Measurements from ENCODE around the gene GPN3. TPM values are rescaled to one million over a fixed set of nuclear protein-coding genes. Genes with fewer than 3 reads are reported as not detected.

Gene GPN3
- total RNA-seq, result 43.9 and 47.5 TPM in 2 replicates

GRCh38 chr12:110468214-110469048 is at the start of gene GPN3, which contains the start of gene FAM216A:
TSS of gene GPN3 (minus strand) at chr12:110468257. CDS start at chr12:110468203, 54 bp downstream.
TSS of gene FAM216A (plus strand) at chr12:110468845. CDS start at chr12:110468876, 31 bp downstream.
- intact Hi-C loops (cut with micrococcal nuclease), result loop anchor here (1.0 to 5.0 kb wide), 6 partner anchors 18 to 229 kb away; partner anchors contain the start of genes ANAPC7, ARPC3, RAD9B and VPS29
- peaks cover 25% of the 10 kb centered on the region for H3K4me1 Mint-ChIP-seq (ENCODE audit: low read depth)

GRCh38 chr12:110516995-110517394 is 48.9 kb upstream of the GPN3 start:
- no peak overlapping the region for H3K27ac Mint-ChIP-seq
- H3K4me3 Mint-ChIP-seq (ENCODE audit: low read depth), result no peak overlapping the region
- intact Hi-C loops (cut with micrococcal nuclease), result no loop called here
- H3K27me3 Mint-ChIP-seq (ENCODE audit: low read depth), result peaks cover 2% of the 10 kb centered on the region
- no peaks in the 10 kb centered on the region for H3K36me3 Mint-ChIP-seq (ENCODE audit: low read depth)
- no peaks in the 10 kb centered on the region for H3K9me3 Mint-ChIP-seq
- H3K4me1 Mint-ChIP-seq (ENCODE audit: low read depth), result peaks cover 13% of the 10 kb centered on the region
- DNase-seq (ENCODE audit: low spot score), result no peak

More at GRCh38 chr12:110468214-110469048, at the start of gene GPN3, which contains the start of gene FAM216A:
- Mint-ChIP-seq H3K36me3 (ENCODE audit: low read depth) (peaks cover 34% of the 10 kb centered on the region), H3K27ac (peak within 1 kb of the TSS; percentile 96), H3K27me3 (ENCODE audit: low read depth) (no peaks in the 10 kb centered on the region), H3K4me3 (ENCODE audit: low read depth) (peak within 1 kb of the TSS; percentile 99), H3K9me3 (no peaks in the 10 kb centered on the region)
- peak; percentile 97 for DNase-seq (ENCODE audit: low spot score)

GRCh38 chr12:110514363-110514762 is 46.3 kb upstream of the GPN3 start:
- peaks cover 5% of the 10 kb centered on the region for H3K4me1 Mint-ChIP-seq (ENCODE audit: low read depth)
- peaks cover 4% of the 10 kb centered on the region for H3K27me3 Mint-ChIP-seq (ENCODE audit: low read depth)
- no peaks in the 10 kb centered on the region for H3K9me3 Mint-ChIP-seq
- no peak overlapping the region for H3K27ac Mint-ChIP-seq
- no peak overlapping the region for H3K4me3 Mint-ChIP-seq (ENCODE audit: low read depth)
- no peak for DNase-seq (ENCODE audit: low spot score)
- intact Hi-C loops (cut with micrococcal nuclease), result no loop called here
- no peaks in the 10 kb centered on the region for H3K36me3 Mint-ChIP-seq (ENCODE audit: low read depth)

DNA sequence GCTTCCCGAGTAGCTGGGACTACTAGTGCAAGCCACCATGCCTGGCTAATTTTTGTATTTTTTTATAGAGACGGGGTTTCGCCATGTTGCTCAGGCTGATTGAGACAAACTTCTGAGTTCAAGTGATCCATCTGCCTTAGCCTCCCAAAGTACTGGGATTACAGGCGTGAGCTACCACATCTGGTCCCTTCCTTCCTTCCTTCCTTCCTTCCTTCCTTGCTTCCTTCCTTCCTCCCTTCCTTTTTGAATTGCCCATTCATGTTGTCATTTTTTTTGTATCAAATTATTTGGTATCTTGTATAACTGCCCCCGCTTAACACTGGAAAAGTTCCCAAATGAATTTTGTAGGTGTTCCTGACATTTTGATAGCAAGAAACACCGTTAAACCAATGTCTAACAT is 45.8 kb upstream of the GPN3 start:
- H3K4me3 Mint-ChIP-seq (ENCODE audit: low read depth), result no peak overlapping the region
- H3K27me3 Mint-ChIP-seq (ENCODE audit: low read depth), result peaks cover 4% of the 10 kb centered on the region
- H3K9me3 Mint-ChIP-seq, result no peaks in the 10 kb centered on the region
- intact Hi-C loops (cut with micrococcal nuclease), result no loop called here
- H3K36me3 Mint-ChIP-seq (ENCODE audit: low read depth), result no peaks in the 10 kb centered on the region
- H3K27ac Mint-ChIP-seq, result no peak overlapping the region
- no peak for DNase-seq (ENCODE audit: low spot score)
- H3K4me1 Mint-ChIP-seq (ENCODE audit: low read depth), result peaks cover 5% of the 10 kb centered on the region

DNA sequence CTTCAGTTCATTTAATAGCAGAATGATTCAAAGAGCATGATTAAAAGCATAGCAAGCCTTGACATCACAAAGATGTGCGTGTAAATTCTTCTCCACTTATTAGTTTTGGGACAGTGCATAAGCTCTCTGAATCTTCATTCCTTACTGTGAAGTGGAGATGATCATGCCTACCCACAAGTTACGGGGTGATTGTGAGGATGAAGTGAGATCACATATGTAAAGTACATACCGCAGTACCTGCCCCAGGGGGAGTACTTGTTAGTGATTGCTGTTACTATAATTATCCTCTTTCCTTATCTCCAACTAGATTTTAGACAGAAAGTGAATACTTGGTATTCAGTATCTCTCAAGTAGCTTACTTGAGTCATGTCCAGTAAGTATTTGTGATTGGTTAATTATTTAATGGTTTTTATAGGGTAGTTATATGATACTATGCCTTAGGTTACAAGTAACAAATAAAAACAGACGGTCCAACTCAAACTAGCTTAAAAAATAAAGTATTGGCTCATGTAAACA is 40.1 kb upstream of the GPN3 start:
- peaks cover 2% of the 10 kb centered on the region for H3K27me3 Mint-ChIP-seq (ENCODE audit: low read depth)

GRCh38 chr12:110505332-110505731 is 37.3 kb upstream of the GPN3 start:
- Mint-ChIP-seq H3K4me3 (ENCODE audit: low read depth) (no peak overlapping the region), H3K27me3 (ENCODE audit: low read depth) (no peaks in the 10 kb centered on the region), H3K4me1 (ENCODE audit: low read depth) (peaks cover 11% of the 10 kb centered on the region), H3K27ac (no peak overlapping the region), H3K36me3 (ENCODE audit: low read depth) (peaks cover 12% of the 10 kb centered on the region), H3K9me3 (peaks cover 7% of the 10 kb centered on the region)
- intact Hi-C loops (cut with micrococcal nuclease), result no loop called here
- DNase-seq (ENCODE audit: low spot score), result no peak

More for the DNA sequence above, 40.1 kb upstream of the GPN3 start:
- no peak for DNase-seq (ENCODE audit: low spot score)
- Mint-ChIP-seq H3K4me1 (ENCODE audit: low read depth) (no peaks in the 10 kb centered on the region), H3K27ac (no peak overlapping the region), H3K36me3 (ENCODE audit: low read depth) (no peaks in the 10 kb centered on the region), H3K9me3 (no peaks in the 10 kb centered on the region), H3K4me3 (ENCODE audit: low read depth) (no peak overlapping the region)
- intact Hi-C loops (cut with micrococcal nuclease), result no loop called here

DNA sequence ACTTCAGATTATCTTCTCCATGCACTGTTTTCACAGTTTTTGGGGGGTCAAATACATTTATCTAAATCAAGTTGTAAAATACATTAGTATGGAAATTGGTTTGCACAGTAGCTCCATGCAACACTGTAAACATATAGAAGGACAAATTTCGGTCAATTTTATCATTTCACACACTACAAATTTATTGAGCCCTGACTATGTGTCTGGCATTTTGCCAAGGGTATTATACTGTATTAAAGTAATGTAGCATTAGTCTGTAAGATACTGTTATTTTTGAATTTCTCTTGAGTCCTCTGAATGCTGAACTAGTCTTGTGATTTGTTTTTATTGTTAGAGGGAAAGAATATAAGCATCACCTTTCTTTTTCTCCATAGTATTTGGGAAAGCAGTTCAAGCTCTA is 35.4 kb upstream of the GPN3 start:
- DNase-seq (ENCODE audit: low spot score), result no peak
- H3K36me3 Mint-ChIP-seq (ENCODE audit: low read depth), result peaks cover 24% of the 10 kb centered on the region
- H3K4me1 Mint-ChIP-seq (ENCODE audit: low read depth), result peaks cover 24% of the 10 kb centered on the region
- peak overlapping the region; percentile 42 for H3K27ac Mint-ChIP-seq
- no peak overlapping the region for H3K4me3 Mint-ChIP-seq (ENCODE audit: low read depth)
- peaks cover 7% of the 10 kb centered on the region for H3K9me3 Mint-ChIP-seq
- H3K27me3 Mint-ChIP-seq (ENCODE audit: low read depth), result no peaks in the 10 kb centered on the region
- intact Hi-C loops (cut with micrococcal nuclease), result loop anchor here (2.0 kb wide), 1 partner anchor 75 kb away; no protein-coding TSS in a partner anchor

GRCh38 chr12:110501752-110502738 is 34.0 kb upstream of the GPN3 start, which contains the start of the genes RAD9B and VPS29:
TSS of gene RAD9B (plus strand) at chr12:110502331. CDS start at chr12:110502338, 7 bp downstream.
TSS of gene VPS29 (minus strand) at chr12:110502111. CDS start at chr12:110502051, 60 bp downstream.
- H3K4me1 Mint-ChIP-seq (ENCODE audit: low read depth), result peaks cover 24% of the 10 kb centered on the region
- H3K36me3 Mint-ChIP-seq (ENCODE audit: low read depth), result peaks cover 24% of the 10 kb centered on the region
- H3K27me3 Mint-ChIP-seq (ENCODE audit: low read depth), result no peaks in the 10 kb centered on the region
- DNase-seq (ENCODE audit: low spot score), result peak; percentile 99
- H3K4me3 Mint-ChIP-seq (ENCODE audit: low read depth), result peak within 1 kb of the TSS; percentile 88
- H3K9me3 Mint-ChIP-seq, result peaks cover 7% of the 10 kb centered on the region
- peak within 1 kb of the TSS; percentile 91 for H3K27ac Mint-ChIP-seq
- intact Hi-C loops (cut with micrococcal nuclease), result loop anchor here (1.0 to 2.0 kb wide), 3 partner anchors 34 to 77 kb away; partner anchors contain the start of genes ARPC3, FAM216A and GPN3

DNA sequence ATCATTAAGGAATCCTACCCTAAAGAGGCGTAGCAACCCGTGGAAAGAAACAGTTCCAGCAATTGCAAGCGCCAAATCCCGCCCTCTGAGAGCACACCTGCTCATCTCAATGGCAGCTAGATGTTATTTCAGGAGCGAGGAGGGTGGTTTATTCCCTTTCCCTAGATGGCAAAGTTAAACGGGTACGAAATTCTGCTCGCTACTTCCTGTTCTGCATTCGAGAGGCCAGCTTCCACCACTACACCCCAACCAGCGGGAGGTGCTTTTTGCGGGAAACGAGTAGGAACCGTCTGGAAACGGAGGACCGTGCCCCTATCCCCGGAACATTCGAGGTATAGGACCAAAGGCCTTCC is 33.3 kb upstream of the GPN3 start:
- H3K36me3 Mint-ChIP-seq (ENCODE audit: low read depth), result peaks cover 28% of the 10 kb centered on the region

GRCh38 chr12:110498984-110499706 is 31.1 kb upstream of the GPN3 start:
- H3K9me3 Mint-ChIP-seq, result peaks cover 7% of the 10 kb centered on the region
- H3K4me3 Mint-ChIP-seq (ENCODE audit: low read depth), result peak overlapping the region; percentile 61
- H3K27me3 Mint-ChIP-seq (ENCODE audit: low read depth), result no peaks in the 10 kb centered on the region
- H3K36me3 Mint-ChIP-seq (ENCODE audit: low read depth), result peaks cover 44% of the 10 kb centered on the region
- H3K27ac Mint-ChIP-seq, result peak overlapping the region; percentile 62
- H3K4me1 Mint-ChIP-seq (ENCODE audit: low read depth), result peaks cover 24% of the 10 kb centered on the region
- intact Hi-C loops (cut with micrococcal nuclease), result no loop called here
- DNase-seq (ENCODE audit: low spot score), result no peak

More for the DNA sequence above, 33.3 kb upstream of the GPN3 start:
- H3K4me3 Mint-ChIP-seq (ENCODE audit: low read depth), result peak overlapping the region; percentile 88
- H3K9me3 Mint-ChIP-seq, result peaks cover 7% of the 10 kb centered on the region
- peaks cover 24% of the 10 kb centered on the region for H3K4me1 Mint-ChIP-seq (ENCODE audit: low read depth)
- no peak for DNase-seq (ENCODE audit: low spot score)
- intact Hi-C loops (cut with micrococcal nuclease), result loop anchor here (1.0 kb wide), 1 partner anchor 51 kb away; the partner anchor contains the start of gene ARPC3
- no peaks in the 10 kb centered on the region for H3K27me3 Mint-ChIP-seq (ENCODE audit: low read depth)
- H3K27ac Mint-ChIP-seq, result peak overlapping the region; percentile 91

DNA sequence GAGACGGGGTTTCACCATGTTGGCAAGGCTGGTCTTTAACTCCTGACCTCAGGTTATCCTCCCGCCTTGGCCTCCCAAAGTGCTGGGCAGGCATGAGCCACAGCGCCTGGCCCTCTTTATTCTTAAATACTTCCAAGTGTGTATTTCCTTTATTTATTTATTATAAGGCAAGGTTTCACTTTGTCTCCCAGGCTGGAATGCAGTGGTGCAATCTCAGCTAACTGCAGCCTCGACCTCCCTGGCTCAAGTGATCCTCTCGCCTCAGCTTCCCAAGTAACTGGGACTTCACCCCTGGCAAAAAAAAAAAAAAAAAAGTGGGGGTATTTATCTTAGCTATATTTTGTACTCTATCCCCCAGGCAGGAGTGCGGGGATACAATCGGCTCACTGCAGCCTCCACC is 7.4 kb upstream of the GPN3 start:
- H3K4me3 Mint-ChIP-seq (ENCODE audit: low read depth), result no peak overlapping the region
- no peak overlapping the region for H3K27ac Mint-ChIP-seq
- peaks cover 7% of the 10 kb centered on the region for H3K4me1 Mint-ChIP-seq (ENCODE audit: low read depth)
- intact Hi-C loops (cut with micrococcal nuclease), result no loop called here
- H3K27me3 Mint-ChIP-seq (ENCODE audit: low read depth), result no peaks in the 10 kb centered on the region
- peaks cover 34% of the 10 kb centered on the region for H3K36me3 Mint-ChIP-seq (ENCODE audit: low read depth)
- no peaks in the 10 kb centered on the region for H3K9me3 Mint-ChIP-seq
- no peak for DNase-seq (ENCODE audit: low spot score)

Measured in activated T-helper 2 cell treated with anti-CD3 and anti-CD28 coated beads, Interferon-gamma antibody, Interleukin-2, Interleukin-4, amounts not matched to agents 10 μg/mL and 5 μg/mL and 100 μg/mL, durations not matched to agents 14 hours and 24 hours and 36 hours (primary cell).